ENCODE measurements around the gene PPP1R11. TPM values are rescaled to one million over a fixed set of nuclear protein-coding genes. Genes with fewer than 3 reads are reported as not detected.

Gene PPP1R11
- total and polyA plus RNA-seq, 9 of the 15 experiments (the other 6 are each of a cell fraction or from before 2014, with no cell fraction given) = 17.8 to 94.8 (median 44.6) TPM

DNA sequence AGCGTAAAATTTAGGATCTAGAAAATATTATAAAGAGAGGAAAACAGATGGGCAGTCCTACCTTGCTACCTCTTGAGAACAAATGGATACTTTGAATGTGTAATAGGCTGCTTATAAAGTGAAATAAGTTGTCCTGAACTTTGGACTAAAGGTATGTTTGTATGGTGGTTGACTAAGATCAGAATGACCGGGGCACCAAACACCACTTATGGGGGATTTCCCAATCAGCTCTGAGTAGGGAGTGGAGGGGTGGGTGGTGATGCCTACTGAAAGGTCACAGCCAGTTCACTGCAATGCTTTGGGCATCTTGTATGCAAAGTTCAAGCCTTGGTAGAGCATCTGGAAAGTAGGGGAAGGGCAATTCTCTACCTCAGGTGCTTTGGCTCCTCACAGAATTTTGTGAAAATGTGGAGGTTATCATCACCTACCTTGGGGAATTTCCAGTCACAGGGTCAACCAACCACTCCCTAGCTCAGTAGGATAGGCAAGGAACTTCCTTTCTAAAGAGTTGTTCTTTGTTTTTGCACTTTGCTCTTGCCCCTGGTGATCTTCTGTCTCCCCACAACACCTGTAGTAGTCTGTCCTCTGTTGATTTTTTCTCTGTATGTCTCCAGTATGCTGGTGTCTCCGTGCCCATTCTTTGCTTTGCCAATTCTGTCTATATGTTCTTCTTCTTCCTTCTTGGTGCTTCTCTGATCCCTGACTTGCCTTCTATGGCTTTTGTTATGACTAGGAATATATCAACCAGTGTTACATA is 46.2 kb downstream of the PPP1R11 start, which contains the start of gene TRIM31:
Gene TRIM31, minus strand, starts transcription at position 88 of the 757 bp plus-strand sequence. CDS start 285 bp downstream, outside the sequence.
- Histone ChIP-seq H3K27me3 (ENCODE audit: control insufficient read depth in 2 of 2, insufficient read depth in 2 of 2, low read length in 2 of 2) (peaks cover 30 to 33% of the 10 kb centered on the region in 2 experiments), H3K36me3 (ENCODE audit: control insufficient read depth, insufficient read depth, low read length) (no peaks in the 10 kb centered on the region), H3K9me3 (replicated peaks; ENCODE audit: control insufficient read depth, insufficient read depth, low read depth, low read length) (no peaks in the 10 kb centered on the region), H3K9ac (ENCODE audit: insufficient read depth in 1 of 2, low read depth in 2 of 2, low read length in 2 of 2) (no peak within 1 kb of the TSS), H2AFZ (ENCODE audit: low read depth, low read length) (no peak within 1 kb of the TSS), H3K4me2 (ENCODE audit: insufficient read depth, low read length) (no peak within 1 kb of the TSS), H3K27ac (ENCODE audit: extremely low read depth, low read depth, low read length) (no peak within 1 kb of the TSS), H4K20me1 (replicated peaks; ENCODE audit: control insufficient read depth, insufficient read depth, low read length) (no peaks in the 10 kb centered on the region), H3K79me2 (ENCODE audit: control insufficient read depth, insufficient read depth, low read length) (no peaks in the 10 kb centered on the region), H3K4me3 (no peak within 1 kb of the TSS), H3K4me1 (replicated peaks in 1 of 2; ENCODE audit: control insufficient read depth in 2 of 2, insufficient read depth in 2 of 2, low read length in 2 of 2) (peaks cover 0 to 7% of the 10 kb centered on the region in 2 experiments; a peak in 1 of 5 replicates), H3K9me1 (ENCODE audit: control insufficient read depth, insufficient read depth, low read length) (no peaks in the 10 kb centered on the region)
- intact Hi-C loops (cut with micrococcal nuclease) (no loop called here), in situ Hi-C loops (cut with MboI) (no loop called here)
- ChIA-PET CTCF (ENCODE audit: low intra/inter-chr PET ratio) (no interaction called here), POLR2A (no interaction called here)
- DNase-seq (ENCODE audit: extremely low read depth in 1 of 4, low spot score in 3 of 4) (no peak), FAIRE-seq (no peak), ATAC-seq (no peak)
- no TSS peak for BruUV-seq (replicated peaks)
- 0% methylated on average over 3 of the region's 3 CpGs for WGBS (ENCODE audit: insufficient coverage, low coverage, missing lambda C conversion rate)
- TF ChIP-seq DACH1 (IDR thresholded peaks at IDR 0.05; ENCODE audit: partially characterized antibody) (no peak), FOS (IDR thresholded peaks at IDR 0.05; ENCODE audit: extremely low read depth, insufficient read length) (no peak), YBX1 (IDR thresholded peaks at IDR 0.05) (no peak), KAT8 (IDR thresholded peaks at IDR 0.05; ENCODE audit: low read depth) (no peak), ESRRA (IDR thresholded peaks at IDR 0.05; ENCODE audit: borderline replicate concordance, low read depth) (no peak), KAT7 (CRISPR knock-in tag; IDR thresholded peaks at IDR 0.05; ENCODE audit: borderline replicate concordance) (no peak), ZNF224 (CRISPR knock-in tag; IDR thresholded peaks at IDR 0.05) (no peak), MYNN (IDR thresholded peaks at IDR 0.05) (no peak), MYNN (CRISPR knock-in tag; IDR thresholded peaks at IDR 0.05) (no peak), HDAC1 (IDR thresholded peaks at IDR 0.05) (no peak)
- TF ChIP-seq, protein P1, sequence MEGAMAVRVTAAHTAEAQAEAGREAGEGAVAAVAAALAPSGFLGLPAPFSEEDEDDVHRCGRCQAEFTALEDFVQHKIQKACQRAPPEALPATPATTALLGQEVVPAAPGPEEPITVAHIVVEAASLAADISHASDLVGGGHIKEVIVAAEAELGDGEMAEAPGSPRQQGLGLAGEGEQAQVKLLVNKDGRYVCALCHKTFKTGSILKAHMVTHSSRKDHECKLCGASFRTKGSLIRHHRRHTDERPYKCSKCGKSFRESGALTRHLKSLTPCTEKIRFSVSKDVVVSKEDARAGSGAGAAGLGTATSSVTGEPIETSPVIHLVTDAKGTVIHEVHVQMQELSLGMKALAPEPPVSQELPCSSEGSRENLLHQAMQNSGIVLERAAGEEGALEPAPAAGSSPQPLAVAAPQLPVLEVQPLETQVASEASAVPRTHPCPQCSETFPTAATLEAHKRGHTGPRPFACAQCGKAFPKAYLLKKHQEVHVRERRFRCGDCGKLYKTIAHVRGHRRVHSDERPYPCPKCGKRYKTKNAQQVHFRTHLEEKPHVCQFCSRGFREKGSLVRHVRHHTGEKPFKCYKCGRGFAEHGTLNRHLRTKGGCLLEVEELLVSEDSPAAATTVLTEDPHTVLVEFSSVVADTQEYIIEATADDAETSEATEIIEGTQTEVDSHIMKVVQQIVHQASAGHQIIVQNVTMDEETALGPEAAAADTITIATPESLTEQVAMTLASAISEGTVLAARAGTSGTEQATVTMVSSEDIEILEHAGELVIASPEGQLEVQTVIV (CRISPR knock-in tag; IDR thresholded peaks at IDR 0.05; ENCODE audit: borderline replicate concordance) = no peak
- TF ChIP-seq, protein P2, sequence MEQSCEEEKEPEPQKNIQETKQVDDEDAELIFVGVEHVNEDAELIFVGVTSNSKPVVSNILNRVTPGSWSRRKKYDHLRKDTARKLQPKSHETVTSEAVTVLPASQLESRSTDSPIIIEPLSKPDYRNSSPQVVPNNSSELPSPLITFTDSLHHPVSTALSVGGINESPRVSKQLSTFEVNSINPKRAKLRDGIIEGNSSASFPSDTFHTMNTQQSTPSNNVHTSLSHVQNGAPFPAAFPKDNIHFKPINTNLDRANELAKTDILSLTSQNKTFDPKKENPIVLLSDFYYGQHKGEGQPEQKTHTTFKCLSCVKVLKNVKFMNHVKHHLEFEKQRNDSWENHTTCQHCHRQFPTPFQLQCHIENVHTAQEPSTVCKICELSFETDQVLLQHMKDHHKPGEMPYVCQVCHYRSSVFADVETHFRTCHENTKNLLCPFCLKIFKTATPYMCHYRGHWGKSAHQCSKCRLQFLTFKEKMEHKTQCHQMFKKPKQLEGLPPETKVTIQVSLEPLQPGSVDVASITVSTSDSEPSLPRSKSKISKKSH (CRISPR knock-in tag; IDR thresholded peaks at IDR 0.05) = no peak
- TF ChIP-seq, protein P3, sequence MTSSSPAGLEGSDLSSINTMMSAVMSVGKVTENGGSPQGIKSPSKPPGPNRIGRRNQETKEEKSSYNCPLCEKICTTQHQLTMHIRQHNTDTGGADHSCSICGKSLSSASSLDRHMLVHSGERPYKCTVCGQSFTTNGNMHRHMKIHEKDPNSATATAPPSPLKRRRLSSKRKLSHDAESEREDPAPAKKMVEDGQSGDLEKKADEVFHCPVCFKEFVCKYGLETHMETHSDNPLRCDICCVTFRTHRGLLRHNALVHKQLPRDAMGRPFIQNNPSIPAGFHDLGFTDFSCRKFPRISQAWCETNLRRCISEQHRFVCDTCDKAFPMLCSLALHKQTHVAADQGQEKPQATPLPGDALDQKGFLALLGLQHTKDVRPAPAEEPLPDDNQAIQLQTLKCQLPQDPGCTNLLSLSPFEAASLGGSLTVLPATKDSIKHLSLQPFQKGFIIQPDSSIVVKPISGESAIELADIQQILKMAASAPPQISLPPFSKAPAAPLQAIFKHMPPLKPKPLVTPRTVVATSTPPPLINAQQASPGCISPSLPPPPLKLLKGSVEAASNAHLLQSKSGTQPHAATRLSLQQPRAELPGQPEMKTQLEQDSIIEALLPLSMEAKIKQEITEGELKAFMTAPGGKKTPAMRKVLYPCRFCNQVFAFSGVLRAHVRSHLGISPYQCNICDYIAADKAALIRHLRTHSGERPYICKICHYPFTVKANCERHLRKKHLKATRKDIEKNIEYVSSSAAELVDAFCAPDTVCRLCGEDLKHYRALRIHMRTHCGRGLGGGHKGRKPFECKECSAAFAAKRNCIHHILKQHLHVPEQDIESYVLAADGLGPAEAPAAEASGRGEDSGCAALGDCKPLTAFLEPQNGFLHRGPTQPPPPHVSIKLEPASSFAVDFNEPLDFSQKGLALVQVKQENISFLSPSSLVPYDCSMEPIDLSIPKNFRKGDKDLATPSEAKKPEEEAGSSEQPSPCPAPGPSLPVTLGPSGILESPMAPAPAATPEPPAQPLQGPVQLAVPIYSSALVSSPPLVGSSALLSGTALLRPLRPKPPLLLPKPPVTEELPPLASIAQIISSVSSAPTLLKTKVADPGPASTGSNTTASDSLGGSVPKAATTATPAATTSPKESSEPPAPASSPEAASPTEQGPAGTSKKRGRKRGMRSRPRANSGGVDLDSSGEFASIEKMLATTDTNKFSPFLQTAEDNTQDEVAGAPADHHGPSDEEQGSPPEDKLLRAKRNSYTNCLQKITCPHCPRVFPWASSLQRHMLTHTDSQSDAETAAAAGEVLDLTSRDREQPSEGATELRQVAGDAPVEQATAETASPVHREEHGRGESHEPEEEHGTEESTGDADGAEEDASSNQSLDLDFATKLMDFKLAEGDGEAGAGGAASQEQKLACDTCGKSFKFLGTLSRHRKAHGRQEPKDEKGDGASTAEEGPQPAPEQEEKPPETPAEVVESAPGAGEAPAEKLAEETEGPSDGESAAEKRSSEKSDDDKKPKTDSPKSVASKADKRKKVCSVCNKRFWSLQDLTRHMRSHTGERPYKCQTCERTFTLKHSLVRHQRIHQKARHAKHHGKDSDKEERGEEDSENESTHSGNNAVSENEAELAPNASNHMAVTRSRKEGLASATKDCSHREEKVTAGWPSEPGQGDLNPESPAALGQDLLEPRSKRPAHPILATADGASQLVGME (CRISPR knock-in tag; IDR thresholded peaks at IDR 0.05) = no peak
